GM23338 (cell line): ENCODE data around the gene IRAK2. TPM values are rescaled to one million over a fixed set of nuclear protein-coding genes. Genes with fewer than 3 reads are reported as not detected.
A peak's percentile ranks its signal among the peaks of the same experiment; 100 is the strongest.

Source experiments
- ATAC-seq: fragments of 200-7000 bp; cut with Tn5 transposase; 3 replicates; pipeline ENCODE4 v1.9.1; 2020
- DNase-seq: peaks from one replicate; pipeline ENCODE4 v3.0.0-alpha.2; 2015; ENCODE audit warnings: low spot score
- H2AFZ ChIP-seq: fragments of 200-600 bp; sonication (generic); 2 replicates; pipeline ENCODE4 v1.8.0; 2016; ENCODE audit warnings: antibody characterized with exemption, mild to moderate bottlenecking, moderate library complexity
- H3F3A ChIP-seq: fragments of 200-600 bp; sonication (generic); replicated peaks from 2 replicates; pipeline ENCODE4 v1.8.0; 2017; ENCODE audit warnings: antibody characterized with exemption, mixed run types, low read depth
- H3K27ac ChIP-seq: fragments of 200-600 bp; sonication (generic); 2 replicates; pipeline ENCODE4 v1.6.1; 2016; ENCODE audit warnings: low read depth
- H3K27me3 ChIP-seq: fragments of 200-600 bp; sonication (generic); 2 replicates; pipeline ENCODE4 v1.8.0; 2016; ENCODE audit warnings: mild to moderate bottlenecking, mixed run types, moderate library complexity; ENCODE audit not compliant: insufficient read depth
- H3K36me3 ChIP-seq: fragments of 200-600 bp; sonication (generic); 2 replicates; pipeline ENCODE4 v1.8.0; 2016; ENCODE audit warnings: mild to moderate bottlenecking; ENCODE audit not compliant: insufficient read depth
- H3K4me1 ChIP-seq: fragments of 200-600 bp; sonication (generic); 2 replicates; pipeline ENCODE4 v1.8.0; 2016; ENCODE audit warnings: mild to moderate bottlenecking, moderate library complexity; ENCODE audit not compliant: insufficient read depth
- H3K4me2 ChIP-seq: fragments of 200-600 bp; sonication (generic); 2 replicates; pipeline ENCODE4 v1.7.1; 2017; ENCODE audit warnings: mixed run types
- H3K4me3 ChIP-seq: fragments of 200-600 bp; sonication (generic); 2 replicates; pipeline ENCODE4 v1.6.1; 2016; ENCODE audit warnings: mixed run types
- H3K79me2 ChIP-seq: fragments of 200-600 bp; sonication (generic); replicated peaks from 2 replicates; pipeline ENCODE4 v1.8.0; 2017; ENCODE audit warnings: mild to moderate bottlenecking; ENCODE audit not compliant: insufficient read depth
- H3K9me2 ChIP-seq: fragments of 200-600 bp; sonication (generic); 2 replicates; pipeline ENCODE4 v1.8.0; 2017; ENCODE audit not compliant: insufficient read depth
- H4K20me1 ChIP-seq: fragments of 200-600 bp; sonication (generic); replicated peaks from 2 replicates; pipeline ENCODE4 v1.8.0; 2017; ENCODE audit warnings: mild to moderate bottlenecking; ENCODE audit not compliant: insufficient read depth
- H3K27ac Mint-ChIP-seq: 2 replicates; pipeline ENCODE4 v1.8.0; 2020; ENCODE audit warnings: inconsistent platforms, mild to moderate bottlenecking, moderate library complexity, mixed read lengths
- H3K27me3 Mint-ChIP-seq: 3 replicates; pipeline ENCODE4 v1.8.0; 2022; ENCODE audit warnings: low read depth, mild to moderate bottlenecking, moderate library complexity, mixed read lengths, inconsistent platforms; ENCODE audit not compliant: insufficient read depth, poor library complexity
- H3K36me3 Mint-ChIP-seq: 3 replicates; pipeline ENCODE4 v1.8.0; 2021; ENCODE audit warnings: low read depth, mild to moderate bottlenecking, inconsistent platforms, moderate library complexity, mixed read lengths
- H3K4me1 Mint-ChIP-seq: 3 replicates; pipeline ENCODE4 v1.8.0; 2020; ENCODE audit warnings: mild to moderate bottlenecking, inconsistent platforms, mixed read lengths
- H3K4me3 Mint-ChIP-seq: 3 replicates; pipeline ENCODE4 v1.8.0; 2021; ENCODE audit warnings: moderate library complexity, mild to moderate bottlenecking, inconsistent platforms, mixed read lengths
- H3K9me3 Mint-ChIP-seq: 3 replicates; pipeline ENCODE4 v1.8.0; 2020; ENCODE audit warnings: moderate library complexity, mild to moderate bottlenecking, inconsistent platforms, mixed read lengths
- CREB1 ChIP-seq: fragments of 250-450 bp; sonication (Bioruptor Pico); IDR thresholded peaks from 2 replicates; pipeline ENCODE4 v1.5.0; 2020; ENCODE audit warnings: low read depth, mild to moderate bottlenecking, moderate library complexity
- EZH2phosphoT487 ChIP-seq: fragments of 200-600 bp; sonication (generic); IDR thresholded peaks from one replicate; pipeline ENCODE4 v1.8.1; 2018; ENCODE audit warnings: antibody characterized with exemption; ENCODE audit not compliant: unreplicated experiment
- NANOG ChIP-seq: IDR thresholded peaks from 2 replicates; pipeline ENCODE4 v1.6.1; 2016; ENCODE audit warnings: antibody characterized with exemption, borderline replicate concordance
- POLR2AphosphoS5 ChIP-seq: IDR thresholded peaks from 2 replicates; pipeline ENCODE4 v1.6.1; 2016; ENCODE audit warnings: antibody characterized with exemption, low read depth
- REST ChIP-seq: IDR thresholded peaks from one replicate; pipeline ENCODE4 v1.6.1; 2018; ENCODE audit warnings: antibody characterized with exemption; ENCODE audit not compliant: unreplicated experiment
- STAT1 ChIP-seq: IDR thresholded peaks from one replicate; pipeline ENCODE4 v1.6.1; 2016; ENCODE audit warnings: antibody characterized with exemption; ENCODE audit not compliant: unreplicated experiment
- ZNF462 ChIP-seq: fragments of 250-450 bp; sonication (Bioruptor Pico); IDR thresholded peaks from 2 replicates; pipeline ENCODE4 v1.5.0; 2020; ENCODE audit warnings: mild to moderate bottlenecking, moderate library complexity
- polyA plus RNA-seq: library from polyadenylated mRNA; unstranded; fragments of >200 nt; fragmentation: Nextera tagmentation; extraction: Ambion mirVana; gene quantifications from 2 replicates; pipeline ENCODE4 v1.2.1, GENCODE V29; 2016
- total RNA-seq: library from RNA; depleted of rRNA; stranded (reverse); fragments of >200 nt; shearing (Covaris generic); gene quantifications from 2 replicates; pipeline ENCODE4 v1.2.3, GENCODE V29; 2014

IRAK2 gene
- total and polyA plus RNA-seq, 2 experiments from 2014 or later, result 0.37 to 1.4 TPM

GRCh38 chr3:10234526-10235230 lies 70.0 kb downstream of the IRAK2 start:
- TF ChIP-seq ZNF462 (CRISPR knock-in tag) (no peak), EZH2phosphoT487 (no peak), POLR2AphosphoS5 (peak; percentile 52), CREB1 (CRISPR knock-in tag) (0 out of 2 replicates have a peak, but pooled peaks have one; percentile 4), STAT1 (no peak), NANOG (no peak), REST (no peak)
- Mint-ChIP-seq H3K36me3 (no peaks in the 10 kb centered on the region; the same call in 2 of the 3 replicates), H3K4me3 (no peak overlapping the region), H3K9me3 (no peaks in the 10 kb centered on the region), H3K27ac (no peak overlapping the region), H3K27me3 (peaks cover 4% of the 10 kb centered on the region), H3K4me1 (peaks cover 7% of the 10 kb centered on the region; the same call in 2 of the 3 replicates)
- H3K27me3 ChIP-seq, result no peaks in the 10 kb centered on the region
- no peak overlapping the region for H3K4me3 ChIP-seq
- ATAC-seq (peak; percentile 94), DNase-seq (peak; percentile 73)
- H3K27ac ChIP-seq, result no peak overlapping the region
- no peaks in the 10 kb centered on the region for H3K36me3 ChIP-seq
- H3K79me2 ChIP-seq, result no peaks in the 10 kb centered on the region
- 0 out of 2 replicates have a peak, but pooled peaks cover 3% of the 10 kb centered on the region for H3K9me2 ChIP-seq
- H3K4me2 ChIP-seq, result no peak overlapping the region
- H2AFZ ChIP-seq, result no peak overlapping the region
- no peaks in the 10 kb centered on the region for H4K20me1 ChIP-seq
- no peaks in the 10 kb centered on the region for H3F3A ChIP-seq
- H3K4me1 ChIP-seq, result peaks cover 4% of the 10 kb centered on the region; the same call in 1 of the 2 replicates
